Neural crest cell (in vitro differentiated cells): ENCODE measurements around the gene MAML3. TPM values are rescaled to one million over a fixed set of nuclear protein-coding genes. Genes with fewer than 3 reads are reported as not detected.
A peak's percentile ranks its signal among the peaks of the same experiment; 100 is the strongest.

Source experiments
- DNase-seq: peaks from one replicate; pipeline ENCODE4 v3.0.0; 2021; ENCODE audit warnings: low read depth, mixed read lengths, low spot score
- H3K27ac Mint-ChIP-seq: one replicate; pipeline ENCODE4 v1.8.0; 2021; ENCODE audit warnings: mild to moderate bottlenecking, mixed read lengths; ENCODE audit not compliant: unreplicated experiment
- H3K27me3 Mint-ChIP-seq: 2 replicates; pipeline ENCODE4 v1.8.0; 2021; ENCODE audit warnings: low read depth, mild to moderate bottlenecking, mixed read lengths
- H3K36me3 Mint-ChIP-seq: 2 replicates; pipeline ENCODE4 v1.8.0; 2021; ENCODE audit warnings: low read depth, mild to moderate bottlenecking, mixed read lengths
- H3K4me1 Mint-ChIP-seq: 2 replicates; pipeline ENCODE4 v1.8.0; 2021; ENCODE audit warnings: mixed read lengths
- H3K4me3 Mint-ChIP-seq: one replicate; pipeline ENCODE4 v1.8.0; 2021; ENCODE audit warnings: mild to moderate bottlenecking, mixed read lengths
- H3K9me3 Mint-ChIP-seq: 2 replicates; pipeline ENCODE4 v1.8.0; 2021; ENCODE audit warnings: mixed read lengths
- total RNA-seq: library from RNA; stranded (reverse); gene quantifications from 2 replicates; pipeline ENCODE4 v1.2.1, GENCODE V29; 2021
- TF ChIP-seq, protein P1 (sequence below): fragments of 200-600 bp; sonication (generic); conservative IDR thresholded peaks from 2 replicates; pipeline ENCODE4 v1.5.0; 2021; ENCODE audit warnings: antibody characterized with exemption, mild to moderate bottlenecking

MAML3 gene
- total RNA-seq, 1 donor from 2014 or later = 21.8 TPM

DNA sequence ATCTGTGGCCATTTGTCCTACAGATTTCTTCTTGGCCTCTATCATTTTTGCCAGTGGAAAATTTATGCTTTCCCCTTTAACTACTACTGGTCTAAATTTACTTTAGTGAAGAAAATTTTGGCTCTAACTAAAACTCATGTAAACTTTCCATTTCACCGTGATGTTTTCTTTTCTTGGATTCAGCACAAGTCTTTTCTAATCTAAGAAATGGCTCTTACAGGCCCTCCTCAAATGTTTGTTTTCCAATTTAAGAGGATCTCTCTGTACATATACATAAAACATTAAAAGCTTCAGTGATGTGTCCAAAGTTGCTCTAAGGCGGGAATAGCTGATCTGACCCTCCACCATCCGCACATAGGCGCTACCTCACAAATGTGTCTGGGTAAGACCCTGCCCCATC is 68.1 kb downstream of the MAML3 start:
- no peaks in the 10 kb centered on the region for H3K27me3 Mint-ChIP-seq
- TF ChIP-seq, protein P1, sequence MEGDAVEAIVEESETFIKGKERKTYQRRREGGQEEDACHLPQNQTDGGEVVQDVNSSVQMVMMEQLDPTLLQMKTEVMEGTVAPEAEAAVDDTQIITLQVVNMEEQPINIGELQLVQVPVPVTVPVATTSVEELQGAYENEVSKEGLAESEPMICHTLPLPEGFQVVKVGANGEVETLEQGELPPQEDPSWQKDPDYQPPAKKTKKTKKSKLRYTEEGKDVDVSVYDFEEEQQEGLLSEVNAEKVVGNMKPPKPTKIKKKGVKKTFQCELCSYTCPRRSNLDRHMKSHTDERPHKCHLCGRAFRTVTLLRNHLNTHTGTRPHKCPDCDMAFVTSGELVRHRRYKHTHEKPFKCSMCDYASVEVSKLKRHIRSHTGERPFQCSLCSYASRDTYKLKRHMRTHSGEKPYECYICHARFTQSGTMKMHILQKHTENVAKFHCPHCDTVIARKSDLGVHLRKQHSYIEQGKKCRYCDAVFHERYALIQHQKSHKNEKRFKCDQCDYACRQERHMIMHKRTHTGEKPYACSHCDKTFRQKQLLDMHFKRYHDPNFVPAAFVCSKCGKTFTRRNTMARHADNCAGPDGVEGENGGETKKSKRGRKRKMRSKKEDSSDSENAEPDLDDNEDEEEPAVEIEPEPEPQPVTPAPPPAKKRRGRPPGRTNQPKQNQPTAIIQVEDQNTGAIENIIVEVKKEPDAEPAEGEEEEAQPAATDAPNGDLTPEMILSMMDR = no peak
- no peaks in the 10 kb centered on the region for H3K9me3 Mint-ChIP-seq
- H3K4me1 Mint-ChIP-seq = peaks cover 65% of the 10 kb centered on the region
- peaks cover 3% of the 10 kb centered on the region for H3K36me3 Mint-ChIP-seq
- no peak for DNase-seq
- H3K27ac Mint-ChIP-seq = peak overlapping the region; percentile 9
- H3K4me3 Mint-ChIP-seq = no peak overlapping the region

DNA sequence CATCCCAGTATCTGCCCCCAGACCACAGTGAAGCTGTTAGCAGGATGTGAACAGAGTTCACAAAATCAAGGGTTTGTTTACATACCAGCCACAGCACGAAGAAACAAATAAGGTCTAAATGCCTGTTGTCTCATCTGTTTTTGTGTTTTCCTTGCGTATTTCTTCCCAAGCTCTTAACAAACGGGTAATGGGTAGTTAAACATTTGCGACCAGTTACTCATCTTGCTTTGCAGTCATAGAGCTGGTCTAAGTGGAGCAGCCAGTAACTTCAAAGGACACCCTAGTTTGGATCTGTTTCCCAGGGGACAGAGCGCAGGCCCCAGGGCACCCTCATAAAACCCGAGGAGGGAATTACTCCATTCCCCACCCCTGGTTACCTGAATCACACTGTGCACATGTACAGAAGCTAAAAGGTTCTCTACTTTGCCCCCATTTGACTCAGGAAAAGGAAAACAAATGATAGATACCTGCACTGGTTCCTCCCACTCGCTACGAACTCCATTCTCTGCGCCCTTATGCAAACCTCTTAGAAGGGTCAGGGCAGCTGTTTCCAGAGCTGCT is 68.8 kb downstream of the MAML3 start:
- peaks cover 66% of the 10 kb centered on the region for H3K4me1 Mint-ChIP-seq
- TF ChIP-seq, protein P1 = no peak
- H3K9me3 Mint-ChIP-seq = no peaks in the 10 kb centered on the region
- H3K4me3 Mint-ChIP-seq = no peak overlapping the region
- H3K27me3 Mint-ChIP-seq = no peaks in the 10 kb centered on the region
- DNase-seq = no peak
- peaks cover 3% of the 10 kb centered on the region for H3K36me3 Mint-ChIP-seq
- no peak overlapping the region for H3K27ac Mint-ChIP-seq

DNA sequence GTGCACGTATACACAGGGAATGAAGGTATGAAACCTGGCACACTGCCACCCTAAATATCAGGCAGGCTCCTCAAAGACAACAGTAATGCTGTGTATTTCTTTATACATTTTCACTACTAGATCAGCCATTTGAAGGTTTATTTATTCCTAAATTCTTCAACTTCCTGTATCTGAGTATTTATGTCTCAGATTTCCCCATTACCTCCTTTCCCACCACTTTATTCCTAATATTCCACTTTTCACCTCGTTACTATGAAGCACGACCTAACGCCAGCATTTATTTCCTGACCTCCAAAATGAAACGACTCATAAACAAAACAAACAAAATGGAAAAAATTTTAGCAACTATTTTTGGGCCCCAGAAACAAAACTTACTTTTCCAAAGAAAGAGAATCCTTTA is 69.6 kb downstream of the MAML3 start:
- no peak for DNase-seq
- TF ChIP-seq, protein P1 = no peak
- H3K36me3 Mint-ChIP-seq = peaks cover 3% of the 10 kb centered on the region
- no peak overlapping the region for H3K27ac Mint-ChIP-seq
- no peaks in the 10 kb centered on the region for H3K9me3 Mint-ChIP-seq
- no peaks in the 10 kb centered on the region for H3K27me3 Mint-ChIP-seq
- peaks cover 72% of the 10 kb centered on the region for H3K4me1 Mint-ChIP-seq
- no peak overlapping the region for H3K4me3 Mint-ChIP-seq

GRCh38 chr4:140082391-140082755 is 71.6 kb downstream of the MAML3 start:
- TF ChIP-seq, protein P1 = no peak
- DNase-seq = no peak
- peaks cover 3% of the 10 kb centered on the region for H3K36me3 Mint-ChIP-seq

DNA sequence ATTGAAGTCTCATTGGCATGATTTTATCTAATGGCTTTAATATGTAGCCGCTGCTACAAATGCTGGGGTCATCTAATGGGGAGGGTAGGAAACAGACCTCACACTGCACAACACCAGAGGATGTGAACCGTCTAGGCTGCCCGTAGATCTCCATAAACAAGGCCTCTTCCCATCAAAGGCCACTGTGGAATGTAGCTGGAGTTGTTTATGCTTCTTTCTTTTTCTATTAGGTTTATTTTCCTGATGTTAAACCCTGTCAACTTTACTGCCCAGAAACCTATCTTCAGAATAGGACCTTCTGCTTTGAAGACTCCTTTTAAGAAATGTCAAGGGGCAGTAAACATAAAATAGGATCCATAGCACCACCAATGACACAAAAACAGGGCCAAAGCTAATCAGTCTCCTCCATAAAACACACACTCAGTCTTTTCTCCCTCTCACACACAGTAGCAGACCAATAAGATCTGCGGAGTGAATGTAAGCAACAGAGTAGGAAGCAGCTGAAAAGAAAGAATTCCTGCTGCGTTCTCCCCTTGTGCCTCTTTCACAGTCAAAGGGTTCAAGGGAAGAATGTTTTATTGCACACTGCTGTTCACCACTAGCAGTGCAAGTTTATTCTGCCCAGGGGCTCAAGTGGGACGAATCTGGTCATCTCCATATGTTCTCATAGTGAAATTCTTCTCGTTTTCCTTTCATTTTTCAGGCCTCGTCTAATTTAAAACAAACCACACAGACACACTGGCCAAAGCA is 72.2 kb downstream of the MAML3 start:
- TF ChIP-seq, protein P1 = no peak
- Mint-ChIP-seq H3K4me3 (peak overlapping the region; percentile 29), H3K27me3 (no peaks in the 10 kb centered on the region), H3K27ac (peak overlapping the region; percentile 93), H3K36me3 (peaks cover 3% of the 10 kb centered on the region), H3K9me3 (no peaks in the 10 kb centered on the region), H3K4me1 (peaks cover 76% of the 10 kb centered on the region)
- no peak for DNase-seq

More at GRCh38 chr4:140082391-140082755, 71.6 kb downstream of the MAML3 start:
- Mint-ChIP-seq H3K9me3 (no peaks in the 10 kb centered on the region), H3K4me3 (peak overlapping the region; percentile 29), H3K4me1 (peaks cover 76% of the 10 kb centered on the region), H3K27ac (peak overlapping the region; percentile 93), H3K27me3 (no peaks in the 10 kb centered on the region)
